ELR (cell line): ENCODE measurements around the gene STK4.

Source experiments
- DNase-seq: peaks from one replicate; pipeline ENCODE4 v3.0.0-alpha.2; 2015; ENCODE audit warnings: low read depth

The STK4 gene

DNA sequence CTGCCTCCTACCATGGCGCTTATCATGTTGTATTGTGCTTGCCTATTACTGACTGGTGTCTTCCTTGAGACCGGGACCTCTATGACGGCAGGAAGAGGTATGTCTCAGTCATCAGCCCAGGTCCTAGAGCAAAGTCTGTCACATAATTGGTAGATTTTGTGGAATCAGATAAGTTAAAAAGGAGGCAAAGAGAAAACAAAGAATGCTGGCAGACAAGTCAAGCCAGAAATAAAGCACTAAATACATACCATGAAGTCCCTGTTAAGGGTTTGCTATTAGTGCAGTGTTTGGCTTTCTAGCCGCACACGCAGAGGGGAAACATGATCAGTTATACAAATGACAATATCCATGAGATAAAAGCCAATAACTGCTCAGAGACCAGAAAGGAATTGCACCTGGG lies 12.1 kb upstream of the STK4 start:
- DNase-seq = no peak

DNA sequence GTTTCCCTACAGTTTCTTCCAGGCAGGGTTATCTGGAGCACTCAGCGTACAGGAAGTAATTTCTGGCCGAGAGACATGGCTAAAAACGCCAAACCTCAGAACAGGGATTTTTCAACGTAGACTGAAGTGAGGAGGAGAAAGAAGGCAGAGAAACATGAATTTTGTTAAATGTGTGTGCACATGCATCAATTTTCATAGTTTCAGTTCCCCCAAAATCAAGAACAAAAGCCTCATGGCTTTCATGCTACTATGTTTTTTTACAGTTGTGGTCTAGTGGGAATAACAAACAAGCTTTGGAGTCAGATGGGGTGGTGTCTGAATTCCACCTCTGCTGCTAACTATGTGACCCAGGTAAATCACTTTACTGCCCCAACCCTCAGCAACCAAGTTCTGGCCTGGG lies 11.0 kb upstream of the STK4 start:
- no peak for DNase-seq

DNA sequence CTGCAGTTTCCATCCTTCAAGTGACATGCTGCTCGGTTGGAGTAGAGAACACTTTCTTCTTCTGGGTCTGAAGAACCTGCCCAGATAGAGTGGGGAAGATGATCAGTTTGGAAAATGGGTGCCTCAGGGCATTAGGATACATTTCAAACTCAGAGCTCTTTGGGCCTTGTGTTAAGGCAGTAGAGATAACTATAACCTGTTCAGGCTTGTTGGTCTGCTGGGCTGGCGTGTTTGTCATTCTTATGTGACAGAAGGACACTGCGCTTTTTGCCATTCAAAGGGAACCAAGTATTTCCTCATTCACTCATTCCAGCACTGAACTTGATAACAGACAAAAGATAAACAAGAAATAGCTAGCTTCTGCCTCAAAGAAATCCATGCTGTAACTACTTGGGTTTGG lies 9.9 kb upstream of the STK4 start:
- DNase-seq = no peak

DNA sequence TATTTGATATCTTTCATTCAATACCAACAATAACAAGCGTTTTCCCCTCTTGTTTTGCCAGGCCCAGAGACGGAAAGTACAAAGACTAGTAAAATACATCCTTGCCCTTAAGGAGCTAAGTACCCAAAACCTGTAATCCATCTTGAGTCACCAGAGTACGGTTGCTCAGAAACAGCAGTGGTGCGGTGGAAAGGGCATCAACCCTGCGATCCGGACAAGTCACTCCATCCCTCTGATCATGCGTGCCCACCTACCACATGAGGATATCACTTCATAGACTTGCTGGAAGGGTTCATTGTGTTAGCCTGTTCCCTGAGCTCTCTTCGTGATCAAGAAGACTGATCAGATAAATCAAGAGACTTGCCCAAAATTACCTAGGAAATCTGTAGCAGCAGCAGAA lies 8.0 kb upstream of the STK4 start:
- no peak for DNase-seq

DNA sequence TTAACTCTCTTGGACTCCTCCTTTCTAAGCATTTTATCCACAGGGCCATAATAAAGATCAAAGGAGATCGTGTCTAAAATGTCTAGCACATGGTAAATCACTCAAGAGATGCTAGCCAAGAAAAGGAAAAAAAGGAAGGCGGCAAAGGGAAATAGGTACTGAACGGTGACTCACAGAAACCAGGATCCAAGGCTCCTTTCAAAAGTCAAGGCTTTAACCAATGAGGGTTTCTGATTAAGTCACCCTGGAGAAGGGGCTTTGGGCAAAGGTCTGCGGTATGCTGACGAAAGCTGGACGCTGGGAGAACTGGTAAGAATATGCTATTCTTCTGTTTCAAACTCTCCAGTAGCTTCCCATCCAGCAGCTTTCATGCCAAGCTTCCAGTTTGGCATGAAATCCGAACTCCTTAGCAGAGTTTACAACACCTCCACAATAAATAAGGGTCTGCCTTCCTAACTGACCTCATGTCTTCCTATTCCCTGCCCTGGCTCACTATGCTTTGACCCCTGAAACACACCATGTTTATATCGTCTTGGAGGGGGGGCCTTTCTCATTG lies 7.2 kb upstream of the STK4 start:
- peak; percentile 75 for DNase-seq

DNA sequence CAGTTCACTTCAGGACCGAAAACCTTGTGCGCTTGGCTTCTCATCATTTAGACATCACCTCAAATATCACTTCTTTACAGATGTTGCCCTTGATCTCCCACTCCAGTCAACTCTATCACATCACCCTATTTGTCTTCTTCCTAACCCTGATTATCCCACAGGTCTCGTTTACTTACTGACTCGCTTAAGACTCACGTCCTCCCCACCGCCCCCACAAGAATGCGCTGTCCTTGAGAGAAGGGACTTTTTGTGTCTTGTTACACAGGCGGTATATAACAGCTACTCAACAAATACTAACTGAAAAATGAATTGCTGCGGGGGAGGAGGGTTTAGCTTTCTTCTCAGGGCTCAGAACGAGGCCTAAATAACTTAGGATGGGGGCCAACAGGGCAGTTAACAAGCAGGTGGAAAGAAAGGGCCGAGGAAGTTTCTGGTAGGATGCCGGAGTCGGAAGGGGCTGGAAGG lies 6.6 kb upstream of the STK4 start:
- DNase-seq = peak; percentile 90

DNA sequence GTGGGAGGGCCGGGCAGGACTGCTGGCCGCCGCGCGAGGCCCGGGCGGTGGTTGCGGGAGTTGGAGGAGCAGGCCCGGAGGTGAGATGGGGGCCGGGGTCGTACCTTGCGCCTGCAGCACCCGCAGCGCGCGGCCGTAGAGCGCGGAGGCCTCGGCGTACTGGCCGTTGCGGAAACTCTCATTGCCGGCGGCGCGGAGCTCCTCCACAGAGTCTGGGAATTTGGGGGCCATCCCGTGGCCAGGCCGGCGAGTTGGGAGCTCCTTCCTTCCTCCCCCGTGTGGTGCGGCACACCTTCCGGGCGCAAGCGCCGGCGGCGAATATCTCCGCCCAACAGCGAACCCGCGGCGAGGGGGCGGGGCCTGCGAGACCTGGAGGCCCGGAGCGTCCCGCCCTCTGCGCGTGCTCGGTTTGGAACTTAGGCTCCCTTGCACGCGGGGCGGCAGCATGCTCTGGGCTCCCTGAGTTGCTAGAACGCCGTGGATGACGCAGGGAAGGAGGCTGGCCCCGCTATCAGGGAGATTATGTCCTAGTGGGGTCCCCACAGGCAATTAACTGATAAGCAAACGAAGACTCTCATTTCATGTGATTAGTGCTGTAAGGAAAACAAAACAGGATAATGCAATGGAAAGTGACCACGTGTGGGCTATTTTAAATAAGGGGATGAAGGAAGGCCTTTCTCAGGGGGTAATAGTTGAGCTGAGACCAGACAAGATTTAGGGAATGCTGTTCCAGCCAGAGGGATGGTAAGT lies 6.0 kb upstream of the STK4 start, which contains the start of gene TOMM34:
Gene TOMM34, minus strand, starts transcription at position 295 of the 750 bp plus-strand sequence. Its CDS starts 64 bp downstream, at position 231.
- DNase-seq = peak; percentile 99

DNA sequence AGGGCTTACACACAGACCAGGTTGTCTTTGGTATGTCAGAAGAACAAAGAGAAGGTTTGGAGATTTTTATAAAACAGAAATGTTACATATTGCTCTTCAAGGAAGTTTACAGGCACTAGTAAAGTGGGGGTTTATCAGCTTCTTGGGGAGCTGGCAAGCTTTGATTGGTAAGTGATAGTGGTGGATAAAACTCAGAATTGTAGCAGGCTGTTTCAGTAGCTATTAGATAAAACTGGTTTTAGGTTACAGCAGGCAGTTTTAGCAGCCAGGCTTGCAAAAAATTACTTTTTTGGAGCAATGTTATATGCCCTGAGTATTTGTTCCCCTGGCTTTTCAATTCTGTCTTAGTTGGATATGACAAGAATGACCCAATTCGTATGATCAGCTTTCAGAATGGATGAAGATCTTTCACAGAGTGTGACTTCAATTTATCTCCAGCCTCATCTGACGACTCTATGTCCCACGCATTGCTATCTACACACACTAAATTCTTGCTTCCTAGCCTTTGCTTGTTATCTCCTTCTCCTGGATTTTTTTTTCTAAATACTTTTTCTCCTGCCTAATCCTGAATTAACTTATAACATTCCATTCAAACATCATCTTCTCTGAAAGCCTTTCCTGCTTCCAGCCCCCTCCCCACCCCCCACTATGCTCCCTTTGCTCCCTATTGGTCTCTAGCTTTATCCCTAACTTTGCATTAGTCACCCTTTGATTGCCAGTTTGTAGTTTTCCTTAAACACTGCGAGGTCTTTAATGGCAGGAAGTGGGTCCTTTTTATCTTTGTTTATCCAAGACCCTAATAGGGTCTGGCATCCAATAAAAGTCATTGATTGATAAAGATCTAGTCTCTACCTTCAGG lies 5.1 kb upstream of the STK4 start:
- peak; percentile 44 for DNase-seq

DNA sequence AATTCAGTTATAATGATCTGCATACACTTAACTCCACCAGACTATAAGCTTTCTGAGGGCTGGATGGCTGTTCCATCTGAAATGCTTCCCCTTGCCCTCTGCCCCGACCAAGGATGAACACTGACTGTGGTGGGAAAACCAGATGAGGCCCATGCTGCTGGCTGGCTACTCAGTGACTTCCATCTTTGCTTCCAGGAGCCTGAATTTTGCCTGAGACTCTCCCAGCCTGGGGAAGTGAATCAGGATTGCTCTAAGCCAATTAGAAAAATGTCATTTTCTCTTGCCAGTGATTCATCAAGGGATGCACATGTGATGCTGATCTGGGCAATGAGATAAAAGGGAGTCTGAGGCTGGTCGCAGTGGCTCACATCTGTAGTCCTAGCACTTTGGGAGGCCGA lies 4.4 kb upstream of the STK4 start:
- DNase-seq = peak; percentile 96

DNA sequence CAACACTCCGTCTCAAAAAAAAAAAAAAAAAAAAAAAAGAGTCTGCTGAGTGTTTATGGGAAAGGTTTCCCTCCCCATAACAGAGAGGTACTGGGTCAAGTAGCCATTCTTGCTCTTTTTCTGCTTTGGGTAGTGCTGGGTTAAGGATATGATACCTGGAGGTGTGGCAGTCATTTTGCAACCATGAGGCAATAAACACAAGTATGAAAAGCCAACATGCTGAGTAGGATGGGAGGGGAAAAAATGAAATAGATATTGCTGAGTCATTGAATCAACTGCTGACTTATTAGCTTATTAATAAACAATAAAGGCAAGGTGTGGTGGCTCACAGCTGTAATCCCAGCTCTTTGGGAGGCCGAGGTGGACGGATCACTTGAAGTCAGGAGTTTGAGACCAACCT lies 3.8 kb upstream of the STK4 start:
- DNase-seq = peak; percentile 34

DNA sequence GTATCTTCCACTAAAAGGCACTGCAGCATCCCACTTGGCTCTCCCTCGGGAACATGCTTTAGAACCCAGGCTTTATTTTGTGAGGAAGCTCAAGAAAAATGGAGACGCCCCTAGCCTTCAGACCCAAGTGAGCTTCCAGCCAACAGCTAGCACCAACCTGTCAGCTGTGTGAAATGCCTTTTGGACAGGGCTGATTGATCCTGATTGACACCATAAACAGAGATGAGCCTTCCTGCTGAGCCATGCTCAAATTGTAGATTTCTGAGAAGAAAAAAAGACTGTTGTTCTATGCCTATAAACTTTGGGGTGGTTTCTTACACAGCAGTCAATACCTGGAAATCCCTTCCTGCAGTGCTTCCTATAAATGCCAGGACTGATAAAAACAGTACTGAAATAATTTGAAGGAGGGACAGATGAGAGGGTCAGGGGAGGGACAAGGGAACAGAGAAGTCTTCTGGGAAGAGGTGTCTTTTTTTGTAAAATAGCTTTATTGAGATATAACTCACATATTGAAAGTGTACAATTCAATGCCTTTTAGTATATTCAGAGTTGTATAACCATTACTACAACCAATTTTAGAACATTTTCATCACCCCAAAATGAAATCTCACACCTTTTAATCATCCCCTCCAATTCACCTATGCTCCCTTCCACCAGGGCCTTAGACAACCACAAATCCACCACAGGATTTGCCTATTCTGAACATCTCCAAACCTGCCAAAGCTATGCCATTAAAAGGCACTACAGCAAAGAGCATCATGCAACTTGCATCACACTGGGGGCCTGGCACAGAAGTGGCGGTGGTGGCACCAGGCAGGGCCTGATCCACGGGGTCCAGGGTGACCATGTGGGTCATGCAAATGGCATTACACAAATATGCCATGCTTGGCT lies 2.7 kb upstream of the STK4 start:
- no peak for DNase-seq

DNA sequence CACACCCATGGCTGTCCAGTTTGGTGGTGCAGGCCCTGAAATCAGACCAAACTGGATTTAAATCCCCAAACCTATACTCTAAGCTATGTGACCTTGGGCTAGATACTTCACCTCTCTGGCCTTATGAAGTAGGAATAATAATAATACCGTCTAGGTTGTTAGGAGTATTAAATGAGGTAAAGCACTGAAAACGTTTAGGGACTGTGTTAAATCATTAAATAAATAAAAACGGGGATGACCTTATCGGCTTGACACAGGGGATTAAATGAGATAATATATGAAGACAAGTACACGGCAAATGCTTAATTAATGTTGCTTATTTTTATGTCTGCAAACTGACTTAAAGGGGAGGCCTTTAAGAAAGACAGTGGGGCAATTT lies 672 bp upstream of the STK4 start:
- no peak for DNase-seq

DNA sequence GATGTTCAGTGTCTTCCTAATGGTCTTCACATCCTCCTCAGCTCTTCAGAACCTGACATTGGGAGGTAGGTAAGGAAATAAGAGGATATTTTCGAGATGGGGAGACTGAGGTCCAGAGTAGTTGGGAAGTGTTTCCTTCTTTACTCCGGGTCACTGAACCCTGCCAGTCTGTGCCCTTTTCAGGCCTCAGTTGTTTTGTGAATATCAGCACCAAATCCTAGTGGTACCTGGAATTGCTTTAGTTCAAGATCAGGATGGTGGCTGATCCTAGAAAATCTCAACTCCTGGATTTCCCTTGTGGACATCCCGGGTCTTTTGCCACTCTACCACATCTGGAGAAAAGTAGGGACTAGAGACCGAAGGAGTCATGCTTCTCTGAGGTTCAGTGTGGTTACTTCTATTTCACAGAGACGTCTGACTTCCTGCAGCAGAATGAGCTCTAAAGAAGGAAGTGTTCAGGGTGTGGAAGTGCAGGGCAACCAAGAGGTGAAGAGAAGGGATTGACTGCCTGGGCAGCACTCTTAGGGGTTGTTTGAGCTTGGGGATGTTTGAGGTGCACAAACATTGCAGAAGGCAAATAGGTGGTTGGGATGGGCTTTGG lies 995 bp downstream of the STK4 start:
- peak; percentile 77 for DNase-seq

DNA sequence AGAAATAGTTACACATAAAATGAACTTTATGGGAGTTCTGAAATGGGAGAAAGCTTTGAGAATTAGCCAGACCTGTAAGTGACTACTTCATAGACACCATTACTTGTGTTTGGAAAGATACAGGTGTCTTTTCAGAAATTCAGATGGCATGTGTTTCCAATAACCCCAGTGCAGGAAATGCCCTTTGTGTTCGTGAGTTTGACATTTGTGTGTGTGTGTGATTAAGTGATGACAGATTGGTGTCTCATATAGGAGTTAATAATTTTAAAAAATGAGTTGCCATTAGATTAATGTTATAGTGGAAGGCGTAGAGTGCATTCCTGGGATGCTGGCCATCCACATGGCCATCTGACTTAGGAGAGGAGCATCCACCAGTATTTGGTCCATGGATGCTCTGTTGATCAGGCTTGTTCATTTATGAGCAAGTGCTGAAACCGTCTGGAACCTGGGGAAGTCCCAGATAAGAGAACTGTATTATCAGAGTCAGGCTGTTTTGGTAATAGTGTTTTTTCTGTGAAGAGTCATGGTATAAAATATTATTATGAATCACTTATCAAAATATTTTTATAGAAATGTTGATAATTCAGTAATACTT lies 3.1 kb downstream of the STK4 start:
- DNase-seq = peak; percentile 17

DNA sequence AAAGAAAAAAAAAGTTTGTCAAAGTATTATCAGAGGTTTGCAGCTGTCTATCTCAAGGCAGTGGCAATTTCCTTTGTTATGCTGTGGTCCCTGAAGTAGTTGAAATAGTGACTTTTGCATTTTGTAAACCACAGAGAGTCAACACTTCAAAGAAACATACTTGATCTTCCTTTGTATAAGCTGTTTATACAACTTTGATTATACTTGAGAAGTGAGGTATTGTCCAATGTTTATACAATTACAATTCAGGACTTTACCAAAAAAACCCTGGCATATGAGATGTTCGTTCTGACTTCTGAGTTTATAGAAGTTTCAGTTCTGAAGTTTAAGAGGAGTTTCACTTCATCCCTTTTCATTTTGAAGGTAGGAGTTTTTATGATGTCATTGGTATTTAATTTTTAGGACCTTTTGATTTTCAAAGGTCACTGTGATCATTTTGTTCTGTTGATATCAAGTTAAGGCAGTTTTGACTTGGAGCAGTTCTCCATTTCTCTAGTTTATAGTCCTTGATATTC lies 4.0 kb downstream of the STK4 start:
- no peak for DNase-seq

DNA sequence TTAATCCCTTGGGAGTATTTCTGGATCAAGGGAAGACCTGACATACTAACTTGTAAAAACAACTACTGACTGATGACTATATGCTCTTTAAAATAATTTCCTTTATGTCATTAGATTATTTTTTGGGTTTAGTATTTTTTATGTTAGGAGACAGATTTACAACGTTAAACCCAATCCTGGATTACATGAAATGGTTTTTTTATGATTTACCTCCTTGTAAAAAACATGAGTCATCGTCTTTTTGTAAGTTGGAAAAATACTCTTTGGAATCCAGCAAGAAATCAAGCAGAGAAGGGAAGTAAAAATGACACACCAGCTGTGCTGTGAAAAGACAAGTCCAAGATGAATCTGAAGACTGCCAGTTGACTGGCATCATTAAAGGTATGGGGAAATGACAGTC lies 6.7 kb downstream of the STK4 start:
- peak; percentile 72 for DNase-seq

DNA sequence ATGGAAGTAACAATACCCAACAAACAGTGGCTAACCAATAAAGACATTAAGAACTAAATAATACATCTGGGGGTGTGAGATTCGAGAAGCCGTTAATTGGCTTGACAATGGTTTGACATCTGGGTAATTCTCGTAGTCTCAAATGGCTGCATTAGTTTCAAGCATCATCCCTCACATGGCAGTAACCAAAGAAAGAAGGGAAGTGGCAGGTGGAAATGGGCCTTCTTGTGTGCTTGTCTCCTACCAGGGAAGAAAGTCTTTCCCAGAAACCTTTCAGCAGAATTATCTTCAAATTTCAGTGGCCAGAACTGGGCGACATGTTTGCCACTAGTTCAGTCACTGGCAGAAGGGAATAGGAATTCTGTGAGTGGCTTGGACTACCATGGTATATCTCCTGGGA lies 10.4 kb downstream of the STK4 start:
- no peak for DNase-seq

DNA sequence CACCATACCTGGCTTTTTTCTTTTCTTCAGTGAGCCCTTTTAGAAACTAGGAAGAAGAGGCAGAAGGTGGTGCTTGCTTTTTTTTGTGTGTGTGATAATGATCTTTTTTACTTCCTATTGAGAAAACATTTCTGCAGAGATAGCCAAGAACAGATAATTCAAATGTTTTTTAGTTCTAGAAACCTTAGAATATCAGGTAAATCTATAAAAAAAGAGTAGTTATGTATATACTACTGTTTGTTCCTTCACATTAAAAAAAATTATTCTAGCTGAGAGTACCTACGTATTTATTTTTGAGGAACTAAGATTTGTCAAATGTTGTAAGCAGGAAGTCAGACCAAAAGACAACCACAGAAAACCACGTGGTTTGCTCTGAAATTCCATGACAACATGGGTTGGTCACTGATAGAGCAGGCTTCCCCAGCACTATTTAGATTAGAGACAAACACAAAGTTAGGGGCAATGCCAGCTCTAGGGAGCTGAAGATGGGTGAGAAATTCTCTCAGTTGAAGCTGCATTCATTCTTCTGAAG lies 12.8 kb downstream of the STK4 start:
- peak; percentile 63 for DNase-seq

DNA sequence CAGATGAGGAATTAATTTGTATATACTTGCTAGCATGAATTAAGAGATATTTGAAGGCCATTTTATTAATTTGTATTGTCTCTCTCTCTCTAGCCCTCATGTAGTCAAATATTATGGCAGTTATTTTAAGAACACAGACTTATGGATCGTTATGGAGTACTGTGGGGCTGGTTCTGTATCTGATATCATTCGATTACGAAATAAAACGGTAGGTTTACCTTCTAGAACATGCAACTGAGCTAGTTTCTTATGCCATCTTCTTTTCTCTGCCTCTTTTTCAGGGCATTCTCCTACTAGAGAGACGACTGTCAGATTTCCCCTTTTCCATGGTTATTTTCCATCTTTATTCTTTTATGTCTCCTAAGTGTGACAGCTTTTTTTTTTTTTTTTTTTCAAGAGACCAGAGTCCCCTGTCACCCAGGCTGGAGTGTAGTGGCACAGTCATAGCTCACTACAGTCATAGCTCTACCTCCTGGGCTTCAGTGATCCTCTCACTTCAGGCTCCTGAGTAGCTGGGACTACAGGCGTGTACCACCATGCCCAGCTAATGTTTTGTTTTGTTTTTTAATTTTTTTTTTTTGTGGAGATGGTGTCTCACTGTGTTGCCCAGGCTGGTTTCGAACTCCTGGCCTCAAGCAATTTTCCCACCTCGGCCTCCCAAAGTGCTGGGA lies 15.6 kb downstream of the STK4 start:
- no peak for DNase-seq

DNA sequence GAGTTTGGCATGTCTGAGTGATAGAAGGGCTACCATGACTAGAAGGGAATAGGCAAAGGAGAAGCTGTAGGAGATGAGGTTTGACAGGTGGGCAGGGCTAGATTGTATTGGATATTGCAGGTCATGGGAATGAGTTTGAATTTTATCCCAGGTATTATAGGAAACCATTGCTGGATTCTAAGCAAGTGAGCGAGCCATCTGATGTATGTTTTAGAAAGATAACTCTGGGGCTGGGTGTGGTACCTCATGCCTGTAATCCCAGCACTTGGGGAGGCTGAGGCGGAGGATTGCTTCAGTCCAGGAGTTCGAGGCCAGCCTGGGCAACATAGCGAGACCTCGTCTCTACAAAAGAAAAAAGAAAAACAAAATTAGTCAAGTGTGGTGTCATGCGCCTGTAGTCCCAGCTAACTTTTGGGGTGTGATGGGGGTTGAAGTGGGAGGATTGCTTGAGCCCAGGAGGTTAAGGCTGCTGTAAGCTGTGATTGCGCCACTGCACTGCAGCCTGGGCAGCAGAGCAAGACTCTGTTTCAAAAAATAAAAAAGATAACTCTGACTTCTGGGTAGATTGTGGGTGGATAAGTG lies 16.9 kb downstream of the STK4 start:
- no peak for DNase-seq
